ENCODE data around the gene VSTM4.

VSTM4 gene

GRCh38 chr10:49061667-49062066, 53.7 kb downstream of the VSTM4 start:
- FAIRE-seq (no peak), DNase-seq (ENCODE audit: insufficient read length, low spot score) (no peak)
- TF ChIP-seq POLR2A (IDR thresholded peaks at IDR 0.05; ENCODE audit: low read depth, low read length), result no peak
- no peak for TF ChIP-seq POU2F2 (IDR thresholded peaks at IDR 0.05; ENCODE audit: low read depth, low read length)
- TF ChIP-seq SPI1 (IDR thresholded peaks at IDR 0.05; ENCODE audit: low read depth, low read length), result no peak
- TF ChIP-seq TAF1 (IDR thresholded peaks at IDR 0.05; ENCODE audit: low read depth, low read length), result no peak
- TF ChIP-seq POLR2AphosphoS5 (IDR thresholded peaks at IDR 0.05; ENCODE audit: low read depth, low read length), result no peak
- no peak for TF ChIP-seq PAX5 (IDR thresholded peaks at IDR 0.05; ENCODE audit: insufficient read depth, low read length, severe bottlenecking)

GRCh38 chr10:49058463-49059255, 56.7 kb downstream of the VSTM4 start:
- DNase-seq (ENCODE audit: insufficient read length, low spot score) (no peak), FAIRE-seq (no peak)
- TF ChIP-seq SPI1 (IDR thresholded peaks at IDR 0.05; ENCODE audit: low read depth, low read length) (no peak), POU2F2 (IDR thresholded peaks at IDR 0.05; ENCODE audit: low read depth, low read length) (no peak), POLR2AphosphoS5 (IDR thresholded peaks at IDR 0.05; ENCODE audit: low read depth, low read length) (no peak), POLR2A (IDR thresholded peaks at IDR 0.05; ENCODE audit: low read depth, low read length) (no peak), PAX5 (IDR thresholded peaks at IDR 0.05; ENCODE audit: insufficient read depth, low read length, severe bottlenecking) (no peak), TAF1 (IDR thresholded peaks at IDR 0.05; ENCODE audit: low read depth, low read length) (no peak)

- FAIRE-seq (no peak), DNase-seq (ENCODE audit: insufficient read length, low spot score) (no peak)
- TF ChIP-seq POLR2A (IDR thresholded peaks at IDR 0.05; ENCODE audit: low read depth, low read length) (no peak), SPI1 (IDR thresholded peaks at IDR 0.05; ENCODE audit: low read depth, low read length) (no peak), POU2F2 (IDR thresholded peaks at IDR 0.05; ENCODE audit: low read depth, low read length) (no peak), TAF1 (IDR thresholded peaks at IDR 0.05; ENCODE audit: low read depth, low read length) (no peak), PAX5 (IDR thresholded peaks at IDR 0.05; ENCODE audit: insufficient read depth, low read length, severe bottlenecking) (no peak), POLR2AphosphoS5 (IDR thresholded peaks at IDR 0.05; ENCODE audit: low read depth, low read length) (no peak)
Measured at GRCh38 chr10:49057231-49057880, 58.0 kb downstream of the VSTM4 start.

- FAIRE-seq (no peak), DNase-seq (ENCODE audit: insufficient read length, low spot score) (no peak)
- TF ChIP-seq POU2F2 (IDR thresholded peaks at IDR 0.05; ENCODE audit: low read depth, low read length) (no peak), POLR2A (IDR thresholded peaks at IDR 0.05; ENCODE audit: low read depth, low read length) (no peak), PAX5 (IDR thresholded peaks at IDR 0.05; ENCODE audit: insufficient read depth, low read length, severe bottlenecking) (no peak), TAF1 (IDR thresholded peaks at IDR 0.05; ENCODE audit: low read depth, low read length) (no peak), SPI1 (IDR thresholded peaks at IDR 0.05; ENCODE audit: low read depth, low read length) (no peak), POLR2AphosphoS5 (IDR thresholded peaks at IDR 0.05; ENCODE audit: low read depth, low read length) (no peak)
Measured at GRCh38 chr10:49056356-49056755, 59.0 kb downstream of the VSTM4 start.

GRCh38 chr10:49055221-49055849, 60.0 kb downstream of the VSTM4 start:
- no peak for DNase-seq (ENCODE audit: insufficient read length, low spot score)
- FAIRE-seq, result no peak
- TF ChIP-seq POLR2A (IDR thresholded peaks at IDR 0.05; ENCODE audit: low read depth, low read length) (no peak), POU2F2 (IDR thresholded peaks at IDR 0.05; ENCODE audit: low read depth, low read length) (no peak), TAF1 (IDR thresholded peaks at IDR 0.05; ENCODE audit: low read depth, low read length) (no peak), PAX5 (IDR thresholded peaks at IDR 0.05; ENCODE audit: insufficient read depth, low read length, severe bottlenecking) (no peak), POLR2AphosphoS5 (IDR thresholded peaks at IDR 0.05; ENCODE audit: low read depth, low read length) (no peak), SPI1 (IDR thresholded peaks at IDR 0.05; ENCODE audit: low read depth, low read length) (no peak)

GRCh38 chr10:49054753-49055152, 60.6 kb downstream of the VSTM4 start:
- DNase-seq (ENCODE audit: insufficient read length, low spot score), result no peak
- FAIRE-seq, result no peak
- no peak for TF ChIP-seq POLR2AphosphoS5 (IDR thresholded peaks at IDR 0.05; ENCODE audit: low read depth, low read length)
- no peak for TF ChIP-seq POU2F2 (IDR thresholded peaks at IDR 0.05; ENCODE audit: low read depth, low read length)
- no peak for TF ChIP-seq TAF1 (IDR thresholded peaks at IDR 0.05; ENCODE audit: low read depth, low read length)
- no peak for TF ChIP-seq POLR2A (IDR thresholded peaks at IDR 0.05; ENCODE audit: low read depth, low read length)
- TF ChIP-seq SPI1 (IDR thresholded peaks at IDR 0.05; ENCODE audit: low read depth, low read length), result no peak
- no peak for TF ChIP-seq PAX5 (IDR thresholded peaks at IDR 0.05; ENCODE audit: insufficient read depth, low read length, severe bottlenecking)

GRCh38 chr10:49053998-49054692, 61.2 kb downstream of the VSTM4 start:
- no peak for DNase-seq (ENCODE audit: insufficient read length, low spot score)
- TF ChIP-seq POU2F2 (IDR thresholded peaks at IDR 0.05; ENCODE audit: low read depth, low read length) (no peak), PAX5 (IDR thresholded peaks at IDR 0.05; ENCODE audit: insufficient read depth, low read length, severe bottlenecking) (no peak), SPI1 (IDR thresholded peaks at IDR 0.05; ENCODE audit: low read depth, low read length) (no peak), TAF1 (IDR thresholded peaks at IDR 0.05; ENCODE audit: low read depth, low read length) (no peak), POLR2AphosphoS5 (IDR thresholded peaks at IDR 0.05; ENCODE audit: low read depth, low read length) (no peak), POLR2A (IDR thresholded peaks at IDR 0.05; ENCODE audit: low read depth, low read length) (no peak)
- FAIRE-seq, result no peak

- no peak for TF ChIP-seq POU2F2 (IDR thresholded peaks at IDR 0.05; ENCODE audit: low read depth, low read length)
- no peak for TF ChIP-seq SPI1 (IDR thresholded peaks at IDR 0.05; ENCODE audit: low read depth, low read length)
- no peak for TF ChIP-seq POLR2A (IDR thresholded peaks at IDR 0.05; ENCODE audit: low read depth, low read length)
- TF ChIP-seq TAF1 (IDR thresholded peaks at IDR 0.05; ENCODE audit: low read depth, low read length), result no peak
- no peak for TF ChIP-seq PAX5 (IDR thresholded peaks at IDR 0.05; ENCODE audit: insufficient read depth, low read length, severe bottlenecking)
- TF ChIP-seq POLR2AphosphoS5 (IDR thresholded peaks at IDR 0.05; ENCODE audit: low read depth, low read length), result no peak
- no peak for DNase-seq (ENCODE audit: insufficient read length, low spot score)
- no peak for FAIRE-seq
Measured at GRCh38 chr10:49053053-49053997, 62.0 kb downstream of the VSTM4 start.
